HEK293 (cell line): ENCODE measurements around the gene ATMIN.
A peak's percentile ranks its signal among the peaks of the same experiment; 100 is the strongest.

ENCODE experiments used
- CTCF ChIA-PET: fragments of 350-600 bp; formaldehyde crosslinking; extraction: SDS; loops from one replicate; lab custom pipeline; 2021; ENCODE audit warnings: antibody characterized with exemption; lab: Yijun Ruan, JAX
- POLR2A ChIA-PET: fragments of 300-600 bp; formaldehyde crosslinking; extraction: SDS; loops from one replicate; lab custom pipeline; 2020; ENCODE audit warnings: antibody characterized with exemption, inconsistent platforms; lab: Yijun Ruan, JAX
- H3K27ac ChIP-seq: fragments of 200-500 bp; sonication (Bioruptor generic); 2 replicates; pipeline ENCODE4 v1.5.1; 2014; ENCODE audit warnings: low read depth, low read length, control low read depth, inconsistent platforms; ENCODE audit errors: extremely low read depth
- H3K36me3 ChIP-seq, 2 experiments: fragments of 200-500 bp in 1 of 2; sonication (Bioruptor generic) in 1 of 2; 1 replicate in 1 of 2; 2 replicates in 1 of 2; pipeline ENCODE4 v1.5.1; 2014 to 2017; ENCODE audit warnings: inconsistent platforms in 2 of 2, low read length in 2 of 2; ENCODE audit not compliant: control insufficient read depth in 2 of 2, insufficient read depth in 1 of 2
- H3K4me1 ChIP-seq: fragments of 200-500 bp; sonication (Bioruptor generic); 2 replicates; pipeline ENCODE4 v1.5.1; 2014; ENCODE audit warnings: mild to moderate bottlenecking, low read length, inconsistent platforms; ENCODE audit not compliant: control insufficient read depth, insufficient read depth
- H3K4me3 ChIP-seq: 2 replicates; pipeline ENCODE4 v1.5.1; 2011; ENCODE audit warnings: low read depth, mild to moderate bottlenecking, control low read depth, low read length, moderate library complexity
- H3K9me3 ChIP-seq: fragments of 200-500 bp; sonication (Bioruptor generic); 2 replicates; pipeline ENCODE4 v1.5.1; 2014; ENCODE audit warnings: low read depth, low read length, inconsistent platforms; ENCODE audit not compliant: control insufficient read depth, insufficient read depth
- ATF2 ChIP-seq: fragments of 450-650 bp; formaldehyde crosslinking; IDR thresholded peaks from 2 replicates; pipeline ENCODE4 v1.5.1; 2016; ENCODE audit warnings: missing biosample characterization, missing genetic modification characterization, low read depth
- BCL11B ChIP-seq: fragments of 450-650 bp; formaldehyde crosslinking; IDR thresholded peaks from 2 replicates; pipeline ENCODE4 v1.5.1; 2016; ENCODE audit warnings: low read depth, missing biosample characterization, missing genetic modification characterization
- EGR2 ChIP-seq: fragments of 450-650 bp; formaldehyde crosslinking; IDR thresholded peaks from 2 replicates; pipeline ENCODE4 v1.5.1; 2016; ENCODE audit warnings: low read depth, missing biosample characterization, missing genetic modification characterization
- INSM2 ChIP-seq: fragments of 450-650 bp; formaldehyde crosslinking; IDR thresholded peaks from 2 replicates; pipeline ENCODE4 v1.5.1; 2016; ENCODE audit warnings: missing biosample characterization, missing genetic modification characterization
- PRDM1 ChIP-seq: fragments of 450-650 bp; formaldehyde crosslinking; IDR thresholded peaks from 2 replicates; pipeline ENCODE4; 2016; ENCODE audit warnings: missing biosample characterization, missing genetic modification characterization
- PRDM6 ChIP-seq: fragments of 450-650 bp; formaldehyde crosslinking; IDR thresholded peaks from 2 replicates; pipeline ENCODE4 v1.5.1; 2017; ENCODE audit warnings: missing biosample characterization, missing genetic modification characterization
- SCRT1 ChIP-seq: fragments of 450-650 bp; formaldehyde crosslinking; IDR thresholded peaks from 2 replicates; pipeline ENCODE4 v1.5.1; 2016; ENCODE audit warnings: missing biosample characterization, missing genetic modification characterization, borderline replicate concordance
- SCRT2 ChIP-seq: fragments of 450-650 bp; formaldehyde crosslinking; IDR thresholded peaks from 2 replicates; pipeline ENCODE4 v1.5.1; 2016; ENCODE audit warnings: missing biosample characterization, missing genetic modification characterization
- TCF7L2 ChIP-seq: IDR thresholded peaks from 2 replicates; pipeline ENCODE4 v1.6.1; 2011; ENCODE audit warnings: low read depth, mild to moderate bottlenecking, inconsistent platforms, low read length, moderate library complexity, borderline replicate concordance
- ZBTB49 ChIP-seq: fragments of 450-650 bp; formaldehyde crosslinking; IDR thresholded peaks from 2 replicates; pipeline ENCODE4 v1.5.1; 2016; ENCODE audit warnings: missing biosample characterization, missing genetic modification characterization, low read depth
- ZBTB6 ChIP-seq: fragments of 450-650 bp; formaldehyde crosslinking; IDR thresholded peaks from 2 replicates; pipeline ENCODE4 v1.5.1; 2017; ENCODE audit warnings: missing biosample characterization, missing genetic modification characterization
- ZNF112 ChIP-seq: fragments of 450-650 bp; formaldehyde crosslinking; IDR thresholded peaks from 2 replicates; pipeline ENCODE4 v1.5.0; 2017; ENCODE audit warnings: missing biosample characterization, missing genetic modification characterization
- ZNF121 ChIP-seq: fragments of 450-650 bp; formaldehyde crosslinking; IDR thresholded peaks from 2 replicates; pipeline ENCODE4 v1.5.1; 2016; ENCODE audit warnings: missing biosample characterization, missing genetic modification characterization
- ZNF169 ChIP-seq: fragments of 450-650 bp; formaldehyde crosslinking; IDR thresholded peaks from 2 replicates; pipeline ENCODE4 v1.5.1; 2016; ENCODE audit warnings: missing biosample characterization, missing genetic modification characterization
- ZNF214 ChIP-seq: fragments of 450-650 bp; formaldehyde crosslinking; IDR thresholded peaks from 2 replicates; pipeline ENCODE4 v1.5.1; 2017; ENCODE audit warnings: missing biosample characterization, mild to moderate bottlenecking, missing genetic modification characterization, borderline replicate concordance
- ZNF24 ChIP-seq: fragments of 450-650 bp; formaldehyde crosslinking; IDR thresholded peaks from 2 replicates; pipeline ENCODE4 v1.5.1; 2016; ENCODE audit warnings: missing biosample characterization, missing genetic modification characterization
- ZNF26 ChIP-seq: fragments of 450-650 bp; formaldehyde crosslinking; IDR thresholded peaks from 2 replicates; pipeline ENCODE4 v1.5.1; 2016; ENCODE audit warnings: missing biosample characterization, missing genetic modification characterization
- ZNF292 ChIP-seq: fragments of 450-650 bp; formaldehyde crosslinking; IDR thresholded peaks from 2 replicates; pipeline ENCODE4 v1.5.1; 2016; ENCODE audit warnings: low read depth, missing biosample characterization, missing genetic modification characterization, borderline replicate concordance
- ZNF335 ChIP-seq: fragments of 450-650 bp; formaldehyde crosslinking; conservative IDR thresholded peaks from 2 replicates; pipeline ENCODE4 v1.5.1; 2016; ENCODE audit warnings: missing biosample characterization, missing genetic modification characterization
- ZNF341 ChIP-seq: fragments of 450-650 bp; formaldehyde crosslinking; IDR thresholded peaks from 2 replicates; pipeline ENCODE4; 2016; ENCODE audit warnings: low read depth, missing biosample characterization, missing genetic modification characterization
- ZNF354C ChIP-seq: fragments of 450-650 bp; formaldehyde crosslinking; IDR thresholded peaks from 2 replicates; pipeline ENCODE4 v1.5.1; 2016; ENCODE audit warnings: missing biosample characterization, missing genetic modification characterization, low read depth, borderline replicate concordance
- ZNF416 ChIP-seq: fragments of 450-650 bp; formaldehyde crosslinking; IDR thresholded peaks from 2 replicates; pipeline ENCODE4 v1.5.1; 2016; ENCODE audit warnings: missing biosample characterization, missing genetic modification characterization
- ZNF501 ChIP-seq: fragments of 450-650 bp; formaldehyde crosslinking; IDR thresholded peaks from 2 replicates; pipeline ENCODE4 v1.5.1; 2016; ENCODE audit warnings: missing biosample characterization, missing genetic modification characterization
- ZNF596 ChIP-seq: fragments of 450-650 bp; IDR thresholded peaks from 2 replicates; pipeline ENCODE4 v1.5.0; 2018; ENCODE audit warnings: missing biosample characterization, mild to moderate bottlenecking, missing genetic modification characterization, moderate library complexity
- ZNF610 ChIP-seq: fragments of 450-650 bp; formaldehyde crosslinking; IDR thresholded peaks from 2 replicates; pipeline ENCODE4 v1.5.1; 2016; ENCODE audit warnings: missing biosample characterization, missing genetic modification characterization, borderline replicate concordance
- ZNF776 ChIP-seq: fragments of 450-650 bp; formaldehyde crosslinking; IDR thresholded peaks from 2 replicates; pipeline ENCODE4 v1.5.0; 2017; ENCODE audit warnings: missing biosample characterization, missing genetic modification characterization, borderline replicate concordance
- ZNF837 ChIP-seq: fragments of 450-650 bp; formaldehyde crosslinking; IDR thresholded peaks from 2 replicates; pipeline ENCODE4 v1.5.1; 2016; ENCODE audit warnings: missing biosample characterization, missing genetic modification characterization

Gene ATMIN

GRCh38 chr16:81077076-81077940, 41.7 kb downstream of the ATMIN start, which contains the start of gene C16orf46:
Gene C16orf46 (minus strand): TSS chr16:81077238. CDS start chr16:81063955, 13,283 bp downstream.
- Histone ChIP-seq H3K36me3 (peaks cover 0 to 4% of the 10 kb centered on the region in 2 experiments; a peak in 2 of 3 replicates), H3K27ac (peak within 1 kb of the TSS; percentile 90), H3K9me3 (no peaks in the 10 kb centered on the region), H3K4me1 (no peaks in the 10 kb centered on the region), H3K4me3 (peak within 1 kb of the TSS; percentile 82)
- CTCF ChIA-PET = interaction anchor here (1.0 to 1.6 kb wide), 2 partner anchors 41 to 42 kb away, joined by 3 to 10 read pairs; partner anchors contain the start of gene ATMIN
- POLR2A ChIA-PET = interaction anchor here (0.7 to 1.4 kb wide), 6 partner anchors 11 to 149 kb away, joined by 3 to 12 read pairs (median 4); partner anchors contain the start of genes CENPN and CMC2
- TF ChIP-seq ZNF596 (tag by site-specific recombination) (no peak), ZNF837 (tag by site-specific recombination) (no peak), ZNF416 (tag by site-specific recombination) (no peak), PRDM6 (tag by site-specific recombination) (no peak), ZNF501 (tag by site-specific recombination) (peak; percentile 62; the same call in 1 of the 2 replicates), TCF7L2 (no peak), ZNF112 (tag by site-specific recombination) (no peak), ATF2 (tag by site-specific recombination) (peak; percentile 76), ZNF26 (no peak), ZNF24 (no peak), BCL11B (no peak), SCRT2 (peak; percentile 96), SCRT1 (peak; percentile 56; the same call in 1 of the 2 replicates), ZNF354C (tag by site-specific recombination) (no peak), ZNF214 (tag by site-specific recombination) (no peak), ZNF169 (tag by site-specific recombination) (no peak), ZBTB6 (tag by site-specific recombination) (no peak), ZNF341 (peak; percentile 73), PRDM1 (tag by site-specific recombination) (0 out of 2 replicates have a peak, but pooled peaks have one; percentile 6), ZNF335 (tag by site-specific recombination) (peak; percentile 93), INSM2 (no peak), EGR2 (tag by site-specific recombination) (no peak), ZBTB49 (no peak), ZNF610 (no peak), ZNF776 (tag by site-specific recombination) (no peak), ZNF121 (tag by site-specific recombination) (no peak), ZNF292 (tag by site-specific recombination) (no peak)
